ENCODE measurements around the gene ALPK1.

Gene ALPK1

DNA sequence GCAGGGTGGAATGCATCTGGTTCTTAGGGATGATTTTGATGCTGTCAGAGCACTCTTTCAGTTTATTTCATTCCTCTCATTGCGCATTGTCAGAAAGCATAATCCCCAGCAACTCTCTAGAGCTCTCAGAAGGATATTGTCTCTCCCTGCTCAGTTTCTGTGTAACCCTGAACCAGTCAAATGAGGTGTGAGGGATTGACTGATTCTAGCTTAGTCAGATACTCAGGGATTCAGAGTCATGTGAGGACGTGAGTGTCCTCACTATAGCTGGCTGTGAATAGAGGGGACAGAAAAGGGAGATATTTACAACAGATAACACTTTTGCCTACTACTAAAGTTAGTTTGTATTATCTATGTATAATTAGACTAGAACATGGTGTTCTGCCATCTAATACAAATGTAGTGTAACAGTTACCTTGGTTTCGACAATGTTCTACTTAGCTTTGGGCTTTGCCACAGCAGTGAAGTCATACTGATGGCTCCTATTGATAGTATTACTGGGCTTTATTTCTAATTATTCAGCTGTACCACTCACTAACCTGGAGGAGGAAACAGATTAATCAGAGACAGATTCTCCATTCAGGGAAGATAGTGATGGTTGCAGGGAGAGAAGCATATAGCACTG lies 46.0 kb upstream of the ALPK1 start:
- Histone ChIP-seq H3K36me3 (ENCODE audit: control insufficient read depth in 2 of 2, insufficient read depth in 1 of 2, low read length in 2 of 2) (peaks cover 0 to 3% of the 10 kb centered on the region in 2 experiments; a peak in 1 of 3 replicates), H3K27ac (ENCODE audit: extremely low read depth, low read depth, low read length) (no peak overlapping the region), H3K9me3 (ENCODE audit: control insufficient read depth, insufficient read depth, low read depth, low read length) (no peaks in the 10 kb centered on the region), H3K4me3 (ENCODE audit: low read depth, low read length) (no peak overlapping the region), H3K4me1 (ENCODE audit: control insufficient read depth, insufficient read depth, low read length) (no peaks in the 10 kb centered on the region)
- POLR2A ChIA-PET: no interaction called here
- TF ChIP-seq, protein P1, sequence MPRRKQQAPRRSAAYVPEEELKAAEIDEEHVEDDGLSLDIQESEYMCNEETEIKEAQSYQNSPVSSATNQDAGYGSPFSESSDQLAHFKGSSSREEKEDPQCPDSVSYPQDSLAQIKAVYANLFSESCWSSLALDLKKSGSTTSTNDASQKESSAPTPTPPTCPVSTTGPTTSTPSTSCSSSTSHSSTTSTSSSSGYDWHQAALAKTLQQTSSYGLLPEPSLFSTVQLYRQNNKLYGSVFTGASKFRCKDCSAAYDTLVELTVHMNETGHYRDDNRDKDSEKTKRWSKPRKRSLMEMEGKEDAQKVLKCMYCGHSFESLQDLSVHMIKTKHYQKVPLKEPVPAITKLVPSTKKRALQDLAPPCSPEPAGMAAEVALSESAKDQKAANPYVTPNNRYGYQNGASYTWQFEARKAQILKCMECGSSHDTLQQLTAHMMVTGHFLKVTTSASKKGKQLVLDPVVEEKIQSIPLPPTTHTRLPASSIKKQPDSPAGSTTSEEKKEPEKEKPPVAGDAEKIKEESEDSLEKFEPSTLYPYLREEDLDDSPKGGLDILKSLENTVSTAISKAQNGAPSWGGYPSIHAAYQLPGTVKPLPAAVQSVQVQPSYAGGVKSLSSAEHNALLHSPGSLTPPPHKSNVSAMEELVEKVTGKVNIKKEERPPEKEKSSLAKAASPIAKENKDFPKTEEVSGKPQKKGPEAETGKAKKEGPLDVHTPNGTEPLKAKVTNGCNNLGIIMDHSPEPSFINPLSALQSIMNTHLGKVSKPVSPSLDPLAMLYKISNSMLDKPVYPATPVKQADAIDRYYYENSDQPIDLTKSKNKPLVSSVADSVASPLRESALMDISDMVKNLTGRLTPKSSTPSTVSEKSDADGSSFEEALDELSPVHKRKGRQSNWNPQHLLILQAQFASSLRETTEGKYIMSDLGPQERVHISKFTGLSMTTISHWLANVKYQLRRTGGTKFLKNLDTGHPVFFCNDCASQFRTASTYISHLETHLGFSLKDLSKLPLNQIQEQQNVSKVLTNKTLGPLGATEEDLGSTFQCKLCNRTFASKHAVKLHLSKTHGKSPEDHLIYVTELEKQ (tag by site-specific recombination; IDR thresholded peaks at IDR 0.05; ENCODE audit: borderline replicate concordance): no peak
- CTCF ChIA-PET: interaction anchor here (0.6 to 1.3 kb wide), 3 partner anchors 13 to 273 kb away, joined by 3 read pairs; no protein-coding TSS in a partner anchor

DNA sequence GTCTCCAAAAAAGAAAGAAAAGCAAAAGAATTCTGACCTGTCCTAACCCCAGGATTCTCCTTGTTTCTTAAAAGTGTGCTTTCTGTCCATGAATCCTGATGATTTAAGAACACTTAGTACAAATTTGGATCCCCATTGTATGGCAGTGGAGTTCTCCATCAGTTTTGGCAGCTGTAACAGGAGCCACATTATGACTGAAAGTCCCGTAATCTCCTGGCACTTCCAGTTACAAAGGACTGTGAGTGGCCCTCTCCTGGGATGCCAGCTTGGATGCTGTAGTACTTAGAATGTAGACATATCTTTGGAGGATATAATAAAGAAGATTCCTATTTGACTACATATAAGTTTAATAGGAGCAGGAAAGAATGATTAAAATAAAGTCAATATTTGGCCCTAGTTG lies 44.9 kb upstream of the ALPK1 start:
- ChIA-PET POLR2A (no interaction called here), CTCF (no interaction called here)
- TF ChIP-seq FEZF1 (tag by site-specific recombination; IDR thresholded peaks at IDR 0.05) (no peak), ZNF114 (tag by site-specific recombination; IDR thresholded peaks at IDR 0.05) (no peak), ZNF514 (tag by site-specific recombination; IDR thresholded peaks at IDR 0.05) (no peak), ZNF266 (tag by site-specific recombination; IDR thresholded peaks at IDR 0.05; ENCODE audit: low read depth) (no peak), ZNF121 (tag by site-specific recombination; IDR thresholded peaks at IDR 0.05) (no peak), ZNF677 (tag by site-specific recombination; IDR thresholded peaks at IDR 0.05) (no peak), ZNF350 (tag by site-specific recombination; IDR thresholded peaks at IDR 0.05) (no peak)
- TF ChIP-seq, protein P2, sequence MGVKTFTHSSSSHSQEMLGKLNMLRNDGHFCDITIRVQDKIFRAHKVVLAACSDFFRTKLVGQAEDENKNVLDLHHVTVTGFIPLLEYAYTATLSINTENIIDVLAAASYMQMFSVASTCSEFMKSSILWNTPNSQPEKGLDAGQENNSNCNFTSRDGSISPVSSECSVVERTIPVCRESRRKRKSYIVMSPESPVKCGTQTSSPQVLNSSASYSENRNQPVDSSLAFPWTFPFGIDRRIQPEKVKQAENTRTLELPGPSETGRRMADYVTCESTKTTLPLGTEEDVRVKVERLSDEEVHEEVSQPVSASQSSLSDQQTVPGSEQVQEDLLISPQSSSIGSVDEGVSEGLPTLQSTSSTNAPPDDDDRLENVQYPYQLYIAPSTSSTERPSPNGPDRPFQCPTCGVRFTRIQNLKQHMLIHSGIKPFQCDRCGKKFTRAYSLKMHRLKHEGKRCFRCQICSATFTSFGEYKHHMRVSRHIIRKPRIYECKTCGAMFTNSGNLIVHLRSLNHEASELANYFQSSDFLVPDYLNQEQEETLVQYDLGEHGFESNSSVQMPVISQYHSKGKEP (tag by site-specific recombination; IDR thresholded peaks at IDR 0.05): no peak
- TF ChIP-seq, protein P3, sequence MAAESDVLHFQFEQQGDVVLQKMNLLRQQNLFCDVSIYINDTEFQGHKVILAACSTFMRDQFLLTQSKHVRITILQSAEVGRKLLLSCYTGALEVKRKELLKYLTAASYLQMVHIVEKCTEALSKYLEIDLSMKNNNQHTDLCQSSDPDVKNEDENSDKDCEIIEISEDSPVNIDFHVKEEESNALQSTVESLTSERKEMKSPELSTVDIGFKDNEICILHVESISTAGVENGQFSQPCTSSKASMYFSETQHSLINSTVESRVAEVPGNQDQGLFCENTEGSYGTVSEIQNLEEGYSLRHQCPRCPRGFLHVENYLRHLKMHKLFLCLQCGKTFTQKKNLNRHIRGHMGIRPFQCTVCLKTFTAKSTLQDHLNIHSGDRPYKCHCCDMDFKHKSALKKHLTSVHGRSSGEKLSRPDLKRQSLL (tag by site-specific recombination; IDR thresholded peaks at IDR 0.05): no peak
- Histone ChIP-seq H3K4me1 (ENCODE audit: control insufficient read depth, insufficient read depth, low read length) (no peaks in the 10 kb centered on the region), H3K4me3 (ENCODE audit: low read depth, low read length) (no peak overlapping the region), H3K9me3 (ENCODE audit: control insufficient read depth, insufficient read depth, low read depth, low read length) (no peaks in the 10 kb centered on the region), H3K27ac (ENCODE audit: extremely low read depth, low read depth, low read length) (no peak overlapping the region), H3K36me3 (ENCODE audit: control insufficient read depth in 2 of 2, insufficient read depth in 1 of 2, low read length in 2 of 2) (peaks cover 0 to 3% of the 10 kb centered on the region in 2 experiments; a peak in 1 of 3 replicates)

DNA sequence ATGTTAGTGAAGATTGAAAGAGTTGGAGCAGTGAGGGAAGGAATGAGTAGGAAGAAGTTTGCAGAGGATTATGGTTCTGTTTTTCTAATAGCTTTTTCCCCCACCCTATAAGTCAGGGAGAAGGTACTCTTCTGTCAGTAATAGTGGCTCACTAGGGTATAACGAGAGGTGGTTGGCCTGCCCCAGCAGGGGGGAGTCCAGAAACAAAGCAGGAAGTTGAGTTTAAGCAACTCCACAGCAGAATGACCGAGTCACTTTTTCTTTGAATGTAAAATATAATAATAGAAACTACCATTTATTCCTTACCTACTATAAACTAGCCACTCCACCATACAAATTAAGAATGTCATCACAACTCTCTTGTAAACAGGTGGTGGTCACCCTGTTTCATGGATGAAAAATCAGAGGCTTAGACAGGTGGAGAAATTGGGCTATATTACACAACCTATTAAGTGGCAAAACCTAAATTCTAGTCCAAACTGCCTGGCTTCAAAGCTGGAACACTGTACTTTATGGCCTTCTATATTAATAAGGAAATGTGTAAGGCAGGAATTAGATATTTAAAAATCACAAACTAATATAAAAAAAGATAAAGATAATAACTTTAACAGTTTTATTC lies 43.7 kb upstream of the ALPK1 start:
- Histone ChIP-seq H3K9me3 (ENCODE audit: control insufficient read depth, insufficient read depth, low read depth, low read length) (no peaks in the 10 kb centered on the region), H3K36me3 (ENCODE audit: control insufficient read depth in 2 of 2, insufficient read depth in 1 of 2, low read length in 2 of 2) (peaks cover 0 to 3% of the 10 kb centered on the region in 2 experiments; a peak in 1 of 3 replicates), H3K4me1 (ENCODE audit: control insufficient read depth, insufficient read depth, low read length) (no peaks in the 10 kb centered on the region), H3K27ac (ENCODE audit: extremely low read depth, low read depth, low read length) (no peak overlapping the region), H3K4me3 (ENCODE audit: low read depth, low read length) (no peak overlapping the region)
- POLR2A ChIA-PET: no interaction called here
- CTCF ChIA-PET: no interaction called here
- TF ChIP-seq, protein P4, sequence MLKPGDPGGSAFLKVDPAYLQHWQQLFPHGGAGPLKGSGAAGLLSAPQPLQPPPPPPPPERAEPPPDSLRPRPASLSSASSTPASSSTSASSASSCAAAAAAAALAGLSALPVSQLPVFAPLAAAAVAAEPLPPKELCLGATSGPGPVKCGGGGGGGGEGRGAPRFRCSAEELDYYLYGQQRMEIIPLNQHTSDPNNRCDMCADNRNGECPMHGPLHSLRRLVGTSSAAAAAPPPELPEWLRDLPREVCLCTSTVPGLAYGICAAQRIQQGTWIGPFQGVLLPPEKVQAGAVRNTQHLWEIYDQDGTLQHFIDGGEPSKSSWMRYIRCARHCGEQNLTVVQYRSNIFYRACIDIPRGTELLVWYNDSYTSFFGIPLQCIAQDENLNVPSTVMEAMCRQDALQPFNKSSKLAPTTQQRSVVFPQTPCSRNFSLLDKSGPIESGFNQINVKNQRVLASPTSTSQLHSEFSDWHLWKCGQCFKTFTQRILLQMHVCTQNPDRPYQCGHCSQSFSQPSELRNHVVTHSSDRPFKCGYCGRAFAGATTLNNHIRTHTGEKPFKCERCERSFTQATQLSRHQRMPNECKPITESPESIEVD (tag by site-specific recombination; IDR thresholded peaks at IDR 0.05): 0 out of 2 replicates have a peak, but pooled peaks have one; percentile 13
- TF ChIP-seq, protein P5, sequence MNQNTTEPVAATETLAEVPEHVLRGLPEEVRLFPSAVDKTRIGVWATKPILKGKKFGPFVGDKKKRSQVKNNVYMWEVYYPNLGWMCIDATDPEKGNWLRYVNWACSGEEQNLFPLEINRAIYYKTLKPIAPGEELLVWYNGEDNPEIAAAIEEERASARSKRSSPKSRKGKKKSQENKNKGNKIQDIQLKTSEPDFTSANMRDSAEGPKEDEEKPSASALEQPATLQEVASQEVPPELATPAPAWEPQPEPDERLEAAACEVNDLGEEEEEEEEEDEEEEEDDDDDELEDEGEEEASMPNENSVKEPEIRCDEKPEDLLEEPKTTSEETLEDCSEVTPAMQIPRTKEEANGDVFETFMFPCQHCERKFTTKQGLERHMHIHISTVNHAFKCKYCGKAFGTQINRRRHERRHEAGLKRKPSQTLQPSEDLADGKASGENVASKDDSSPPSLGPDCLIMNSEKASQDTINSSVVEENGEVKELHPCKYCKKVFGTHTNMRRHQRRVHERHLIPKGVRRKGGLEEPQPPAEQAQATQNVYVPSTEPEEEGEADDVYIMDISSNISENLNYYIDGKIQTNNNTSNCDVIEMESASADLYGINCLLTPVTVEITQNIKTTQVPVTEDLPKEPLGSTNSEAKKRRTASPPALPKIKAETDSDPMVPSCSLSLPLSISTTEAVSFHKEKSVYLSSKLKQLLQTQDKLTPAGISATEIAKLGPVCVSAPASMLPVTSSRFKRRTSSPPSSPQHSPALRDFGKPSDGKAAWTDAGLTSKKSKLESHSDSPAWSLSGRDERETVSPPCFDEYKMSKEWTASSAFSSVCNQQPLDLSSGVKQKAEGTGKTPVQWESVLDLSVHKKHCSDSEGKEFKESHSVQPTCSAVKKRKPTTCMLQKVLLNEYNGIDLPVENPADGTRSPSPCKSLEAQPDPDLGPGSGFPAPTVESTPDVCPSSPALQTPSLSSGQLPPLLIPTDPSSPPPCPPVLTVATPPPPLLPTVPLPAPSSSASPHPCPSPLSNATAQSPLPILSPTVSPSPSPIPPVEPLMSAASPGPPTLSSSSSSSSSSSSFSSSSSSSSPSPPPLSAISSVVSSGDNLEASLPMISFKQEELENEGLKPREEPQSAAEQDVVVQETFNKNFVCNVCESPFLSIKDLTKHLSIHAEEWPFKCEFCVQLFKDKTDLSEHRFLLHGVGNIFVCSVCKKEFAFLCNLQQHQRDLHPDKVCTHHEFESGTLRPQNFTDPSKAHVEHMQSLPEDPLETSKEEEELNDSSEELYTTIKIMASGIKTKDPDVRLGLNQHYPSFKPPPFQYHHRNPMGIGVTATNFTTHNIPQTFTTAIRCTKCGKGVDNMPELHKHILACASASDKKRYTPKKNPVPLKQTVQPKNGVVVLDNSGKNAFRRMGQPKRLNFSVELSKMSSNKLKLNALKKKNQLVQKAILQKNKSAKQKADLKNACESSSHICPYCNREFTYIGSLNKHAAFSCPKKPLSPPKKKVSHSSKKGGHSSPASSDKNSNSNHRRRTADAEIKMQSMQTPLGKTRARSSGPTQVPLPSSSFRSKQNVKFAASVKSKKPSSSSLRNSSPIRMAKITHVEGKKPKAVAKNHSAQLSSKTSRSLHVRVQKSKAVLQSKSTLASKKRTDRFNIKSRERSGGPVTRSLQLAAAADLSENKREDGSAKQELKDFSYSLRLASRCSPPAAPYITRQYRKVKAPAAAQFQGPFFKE (tag by site-specific recombination; IDR thresholded peaks at IDR 0.05; ENCODE audit: borderline replicate concordance): no peak
